KMS-11 (cell line): ENCODE results near the gene FAM193A.

ENCODE experiments used
- H2AFZ ChIP-seq: fragments of 200-600 bp; sonication (generic); 2 replicates; pipeline ENCODE4 v1.6.1; 2016; ENCODE audit warnings: antibody characterized with exemption, mixed run types, low read depth
- H3K27ac ChIP-seq: fragments of 200-600 bp; sonication (generic); 2 replicates; pipeline ENCODE4 v1.6.1; 2016; ENCODE audit warnings: mild to moderate bottlenecking, mixed run types
- H3K27me3 ChIP-seq: fragments of 200-600 bp; sonication (generic); 2 replicates; pipeline ENCODE4 v1.6.1; 2017; ENCODE audit warnings: mild to moderate bottlenecking, low read depth, mixed run types, moderate library complexity; ENCODE audit not compliant: insufficient read depth
- H3K36me3 ChIP-seq: fragments of 200-600 bp; sonication (generic); 2 replicates; pipeline ENCODE4 v1.6.1; 2017; ENCODE audit warnings: mild to moderate bottlenecking, mixed run types; ENCODE audit not compliant: insufficient read depth
- H3K4me1 ChIP-seq: fragments of 200-600 bp; sonication (generic); 2 replicates; pipeline ENCODE4 v1.6.1; 2016; ENCODE audit warnings: mild to moderate bottlenecking, low read depth, mixed run types; ENCODE audit not compliant: poor library complexity, severe bottlenecking
- H3K4me2 ChIP-seq: fragments of 200-600 bp; sonication (generic); 2 replicates; pipeline ENCODE4 v1.7.0; 2016; ENCODE audit warnings: mild to moderate bottlenecking, mixed run types
- H3K4me3 ChIP-seq: fragments of 200-600 bp; sonication (generic); IDR thresholded peaks from 2 replicates; pipeline ENCODE4 v1.6.1; 2017; ENCODE audit warnings: low read depth, low read length, mixed read lengths; ENCODE audit not compliant: insufficient read depth
- H3K79me2 ChIP-seq: fragments of 200-600 bp; sonication (generic); 2 replicates; pipeline ENCODE4 v1.6.1; 2016; ENCODE audit warnings: low read depth, mixed run types; ENCODE audit not compliant: insufficient read depth
- H3K9ac ChIP-seq: fragments of 200-600 bp; sonication (generic); 2 replicates; pipeline ENCODE4 v1.6.1; 2016; ENCODE audit warnings: mild to moderate bottlenecking, mixed run types
- H4K20me1 ChIP-seq: fragments of 200-600 bp; sonication (generic); 2 replicates; pipeline ENCODE4 v1.6.1; 2016; ENCODE audit warnings: mild to moderate bottlenecking, mixed run types; ENCODE audit not compliant: insufficient read depth
- CTCF ChIP-seq: fragments of 200-600 bp; sonication (generic); conservative IDR thresholded peaks from 2 replicates; pipeline ENCODE4 v1.6.1; 2017; ENCODE audit warnings: low read depth, mild to moderate bottlenecking, antibody characterized with exemption, low read length, moderate library complexity, mixed read lengths

Gene FAM193A

GRCh38 chr4:2688281-2688680 lies 151.8 kb downstream of the FAM193A start:
- Histone ChIP-seq H4K20me1 (no peaks in the 10 kb centered on the region), H3K36me3 (no peaks in the 10 kb centered on the region), H3K4me1 (no peaks in the 10 kb centered on the region)

GRCh38 chr4:2688697-2689096 lies 152.2 kb downstream of the FAM193A start:
- H3K27ac ChIP-seq, result no peak overlapping the region
- H4K20me1 ChIP-seq, result no peaks in the 10 kb centered on the region
- H3K27me3 ChIP-seq, result no peaks in the 10 kb centered on the region
- no peaks in the 10 kb centered on the region for H3K36me3 ChIP-seq
- TF ChIP-seq CTCF, result no peak
- no peaks in the 10 kb centered on the region for H3K79me2 ChIP-seq
- H2AFZ ChIP-seq, result no peak overlapping the region
- H3K4me1 ChIP-seq, result no peaks in the 10 kb centered on the region
- no peak overlapping the region for H3K4me2 ChIP-seq
- H3K4me3 ChIP-seq, result no peak overlapping the region
- no peak overlapping the region for H3K9ac ChIP-seq

More at GRCh38 chr4:2688281-2688680, 151.8 kb downstream of the FAM193A start:
- Histone ChIP-seq H2AFZ (no peak overlapping the region), H3K27me3 (no peaks in the 10 kb centered on the region), H3K4me3 (no peak overlapping the region), H3K27ac (no peak overlapping the region), H3K4me2 (no peak overlapping the region), H3K79me2 (no peaks in the 10 kb centered on the region), H3K9ac (no peak overlapping the region)
- no peak for TF ChIP-seq CTCF

- no peaks in the 10 kb centered on the region for H3K79me2 ChIP-seq
- H3K4me3 ChIP-seq, result no peak overlapping the region
- no peak for TF ChIP-seq CTCF
- H3K4me2 ChIP-seq, result no peak overlapping the region
- no peaks in the 10 kb centered on the region for H3K36me3 ChIP-seq
- no peak overlapping the region for H2AFZ ChIP-seq
- no peak overlapping the region for H3K9ac ChIP-seq
- no peaks in the 10 kb centered on the region for H4K20me1 ChIP-seq
- H3K27ac ChIP-seq, result no peak overlapping the region
- H3K4me1 ChIP-seq, result no peaks in the 10 kb centered on the region
- H3K27me3 ChIP-seq, result no peaks in the 10 kb centered on the region
Measured at GRCh38 chr4:2689114-2689513, 152.7 kb downstream of the FAM193A start.

GRCh38 chr4:2689825-2690700 lies 153.6 kb downstream of the FAM193A start:
- no peak overlapping the region for H3K27ac ChIP-seq
- H3K4me2 ChIP-seq, result no peak overlapping the region
- H3K36me3 ChIP-seq, result no peaks in the 10 kb centered on the region
- no peaks in the 10 kb centered on the region for H3K27me3 ChIP-seq
- TF ChIP-seq CTCF, result no peak
- no peaks in the 10 kb centered on the region for H3K4me1 ChIP-seq
- no peaks in the 10 kb centered on the region for H3K79me2 ChIP-seq
- H3K9ac ChIP-seq, result no peak overlapping the region
- no peaks in the 10 kb centered on the region for H4K20me1 ChIP-seq
- no peak overlapping the region for H3K4me3 ChIP-seq
- no peak overlapping the region for H2AFZ ChIP-seq
